Myometrial cell (primary cell): Measurements from ENCODE around the gene BUB1. TPM values are rescaled to one million over a fixed set of nuclear protein-coding genes. Genes with fewer than 3 reads are reported as not detected.

Source experiments
- total RNA-seq: library from RNA; depleted of rRNA; stranded (reverse); fragments of >200 nt; gene quantifications from 2 replicates; pipeline ENCODE4 v1.2.3, GENCODE V29; 2015

Gene BUB1
- total RNA-seq = 51.6 and 57.4 TPM in 2 replicates

DNA sequence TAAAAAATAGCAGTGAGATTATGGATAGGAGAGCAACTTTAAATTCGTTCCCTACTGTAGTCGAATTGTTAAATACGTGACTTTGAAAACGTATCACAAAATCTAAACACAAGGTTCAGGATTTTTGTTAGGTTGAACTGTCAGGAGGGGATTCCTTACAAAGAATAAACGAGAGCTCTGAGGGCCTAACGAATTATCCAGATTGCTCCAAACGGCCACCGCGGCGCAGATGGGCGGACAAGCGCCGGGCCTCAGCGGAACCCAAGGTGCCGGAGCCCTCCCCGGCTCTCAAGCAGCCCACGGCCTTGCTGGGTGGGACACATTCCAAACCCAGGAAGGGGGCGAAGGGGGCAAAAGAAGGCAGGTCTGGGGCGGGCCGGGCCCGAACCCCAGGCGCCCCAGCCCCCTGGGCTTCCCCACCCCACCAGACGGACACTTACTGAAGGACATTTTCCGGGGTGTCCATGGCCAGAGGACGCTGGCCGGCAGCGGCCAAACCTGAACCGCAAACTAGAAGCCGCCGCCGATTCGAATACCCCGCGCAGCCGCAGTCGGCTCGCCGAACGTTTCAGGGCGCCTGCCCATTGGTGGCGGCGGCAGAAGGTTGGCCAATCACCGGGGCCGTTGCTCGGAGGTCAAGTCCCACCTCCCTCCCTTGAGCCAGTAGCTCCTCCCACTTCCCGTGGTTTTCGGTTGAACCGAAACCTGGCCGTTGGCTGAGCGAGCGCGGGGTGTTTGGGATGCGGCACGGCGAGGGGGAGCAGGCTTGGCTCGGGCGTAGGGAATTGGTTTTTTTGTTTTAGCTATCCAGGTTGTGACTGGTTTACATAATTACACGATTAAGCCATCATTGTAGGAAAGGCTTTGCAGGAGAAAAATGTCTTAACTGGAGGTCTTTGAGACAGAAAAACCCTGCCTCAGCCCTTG is at the start of gene BUB1:
Gene BUB1, minus strand, starts transcription at position 534 of the 927 bp plus-strand sequence. Its CDS starts 68 bp downstream, at position 466.

Other genes starting within 250 kb of the BUB1 start
- 2.3 and 8.0 TPM in 2 replicates for gene LIMS4, start 205.2 kb downstream of the BUB1 start, total RNA-seq
- gene RGPD6, start 100.8 kb downstream of the BUB1 start, total RNA-seq = 9.2 and 23.4 TPM in 2 replicates
- gene ACOXL, start 54.5 kb upstream of the BUB1 start, total RNA-seq = not detected in 2 replicates